Measurements from ENCODE around the gene RAC3.
A peak's percentile ranks its signal among the peaks of the same experiment; 100 is the strongest.

The RAC3 gene

DNA sequence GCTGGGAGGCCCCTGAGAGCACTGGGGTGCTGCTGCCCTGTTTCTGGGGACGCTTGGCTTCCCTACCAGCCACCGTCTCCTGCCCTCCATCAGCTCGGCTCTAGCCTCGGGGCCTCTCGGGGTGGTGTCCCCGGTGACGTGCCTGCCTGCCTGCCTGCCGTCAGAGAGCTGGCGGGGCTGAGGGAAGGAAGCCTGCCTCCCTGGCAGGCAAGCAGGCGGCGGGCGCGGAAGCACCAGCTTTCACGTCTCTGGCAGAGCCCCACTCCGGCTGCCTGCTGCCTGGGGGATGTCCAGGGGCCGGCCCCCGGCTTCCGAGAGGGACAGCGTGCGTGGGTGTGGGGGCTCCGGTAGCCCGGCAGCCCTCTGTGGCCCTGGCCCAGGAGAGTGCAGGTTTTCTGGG lies 18.1 kb upstream of the RAC3 start:
- DNase-seq: peak in 7 of 14 donors; percentile 6 to 65 (median 28)

DNA sequence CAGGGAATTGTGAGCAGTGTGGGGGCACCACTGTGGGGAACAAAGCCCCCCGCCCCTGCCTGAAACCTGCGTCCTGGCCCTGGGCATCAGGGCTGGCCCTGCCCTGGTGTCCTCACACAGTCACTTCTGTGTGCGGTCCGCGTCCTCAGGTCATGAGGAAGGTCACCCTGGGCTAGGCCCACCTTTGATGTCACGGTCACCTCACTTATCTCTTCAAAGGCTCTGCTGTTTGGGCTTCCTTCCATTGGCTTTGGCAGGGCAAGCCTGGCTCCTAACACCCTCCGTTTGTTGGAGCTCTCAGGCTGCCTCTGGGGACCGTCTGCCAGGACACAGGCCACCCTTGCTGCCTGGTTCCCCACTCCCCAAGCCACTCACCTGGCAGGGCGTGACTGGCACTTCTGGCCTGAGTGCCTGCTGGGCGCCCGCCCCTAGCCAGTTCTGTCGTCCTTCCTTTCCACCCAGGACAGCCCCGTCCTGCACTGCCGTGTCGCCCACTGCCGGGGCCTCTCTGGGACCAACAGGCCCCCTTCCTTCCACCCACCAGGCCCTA lies 17.6 kb upstream of the RAC3 start:
- DNase-seq: no peak

DNA sequence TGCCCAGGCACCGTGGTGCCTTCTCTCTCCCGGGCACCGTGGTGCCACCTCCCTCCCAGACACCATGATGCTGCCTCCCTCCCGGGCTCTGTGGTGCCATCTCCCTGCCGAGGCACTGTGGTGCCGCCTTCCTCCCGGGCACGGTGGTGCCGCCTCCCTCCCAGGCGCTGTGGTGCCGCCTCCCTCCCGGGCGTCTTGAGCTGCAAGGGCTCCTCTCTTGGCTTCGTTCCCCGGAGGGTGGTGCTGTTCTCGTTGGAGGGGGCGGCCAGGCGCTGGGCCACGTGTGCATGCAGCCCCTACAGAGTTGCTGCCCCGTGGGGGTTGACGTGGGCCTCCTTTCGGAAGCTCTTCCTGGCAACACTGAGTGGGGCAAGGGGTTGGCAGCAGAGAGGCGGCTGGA lies 17.0 kb upstream of the RAC3 start:
- DNase-seq: peak in 1 of 14 donors; percentile 16

- DNase-seq: no peak
Measured at GRCh38 chr17:82014971-82015310, 16.5 kb upstream of the RAC3 start.

GRCh38 chr17:82015311-82015971 lies 16.0 kb upstream of the RAC3 start:
- no peak for DNase-seq

- no peak for DNase-seq
Measured at GRCh38 chr17:82016061-82016874, 15.2 kb upstream of the RAC3 start.

DNA sequence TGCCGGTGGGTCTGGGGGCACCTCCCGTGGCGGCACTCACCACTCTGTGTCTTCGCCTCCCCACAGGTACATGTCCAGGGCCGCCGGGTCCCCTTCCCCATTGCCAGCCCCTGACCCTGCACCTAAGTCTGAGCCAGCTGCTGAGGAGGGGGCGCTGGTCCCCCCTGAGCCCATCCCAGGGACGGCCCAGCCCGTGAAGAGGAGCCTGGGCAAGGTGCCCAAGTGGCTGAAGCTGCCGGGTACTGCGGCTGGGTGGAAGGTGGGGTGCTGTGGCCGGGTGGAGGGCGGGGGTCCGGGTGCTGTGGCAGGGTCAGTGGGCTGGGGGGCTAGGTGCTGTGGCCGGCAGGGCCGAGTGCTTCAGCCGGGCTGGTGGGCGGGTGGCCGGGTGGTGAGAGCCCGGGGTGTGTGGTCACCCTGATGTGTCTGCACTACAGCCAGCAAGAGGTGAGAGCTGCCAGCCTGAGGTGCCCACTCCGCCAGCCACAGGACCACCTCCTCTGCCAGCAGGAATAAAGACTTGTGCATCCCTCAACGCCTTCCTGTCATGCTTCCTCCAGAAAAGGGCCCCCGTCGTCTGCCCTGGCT lies 14.5 kb upstream of the RAC3 start:
- DNase-seq: no peak

DNA sequence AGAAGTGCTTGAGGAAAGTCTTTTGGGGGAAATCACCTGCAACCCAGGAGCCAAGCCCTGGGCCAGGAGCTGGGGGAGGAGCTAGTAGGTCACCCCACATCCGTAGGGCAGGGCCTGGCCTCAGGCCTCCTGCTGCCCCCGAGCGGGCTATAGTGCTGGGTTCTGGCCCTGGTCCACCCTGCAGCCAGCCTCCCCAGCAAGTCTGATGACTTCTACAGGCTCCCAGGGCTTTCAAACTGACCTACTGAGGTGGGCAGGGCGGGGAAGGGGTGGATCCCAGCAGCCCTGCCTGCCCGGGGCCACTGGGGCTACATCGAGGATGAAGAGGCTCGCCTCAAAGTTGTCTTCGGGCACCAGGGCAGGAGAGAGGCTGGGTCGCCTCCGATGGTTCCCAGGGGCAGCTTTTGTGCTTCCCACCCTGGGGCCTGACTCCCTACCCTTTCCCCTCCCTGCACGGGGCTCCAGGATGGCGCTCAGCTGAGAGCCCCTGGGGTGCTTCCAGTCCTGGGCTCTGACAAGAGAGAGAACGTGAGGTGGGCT lies 13.8 kb upstream of the RAC3 start:
- DNase-seq: no peak

DNA sequence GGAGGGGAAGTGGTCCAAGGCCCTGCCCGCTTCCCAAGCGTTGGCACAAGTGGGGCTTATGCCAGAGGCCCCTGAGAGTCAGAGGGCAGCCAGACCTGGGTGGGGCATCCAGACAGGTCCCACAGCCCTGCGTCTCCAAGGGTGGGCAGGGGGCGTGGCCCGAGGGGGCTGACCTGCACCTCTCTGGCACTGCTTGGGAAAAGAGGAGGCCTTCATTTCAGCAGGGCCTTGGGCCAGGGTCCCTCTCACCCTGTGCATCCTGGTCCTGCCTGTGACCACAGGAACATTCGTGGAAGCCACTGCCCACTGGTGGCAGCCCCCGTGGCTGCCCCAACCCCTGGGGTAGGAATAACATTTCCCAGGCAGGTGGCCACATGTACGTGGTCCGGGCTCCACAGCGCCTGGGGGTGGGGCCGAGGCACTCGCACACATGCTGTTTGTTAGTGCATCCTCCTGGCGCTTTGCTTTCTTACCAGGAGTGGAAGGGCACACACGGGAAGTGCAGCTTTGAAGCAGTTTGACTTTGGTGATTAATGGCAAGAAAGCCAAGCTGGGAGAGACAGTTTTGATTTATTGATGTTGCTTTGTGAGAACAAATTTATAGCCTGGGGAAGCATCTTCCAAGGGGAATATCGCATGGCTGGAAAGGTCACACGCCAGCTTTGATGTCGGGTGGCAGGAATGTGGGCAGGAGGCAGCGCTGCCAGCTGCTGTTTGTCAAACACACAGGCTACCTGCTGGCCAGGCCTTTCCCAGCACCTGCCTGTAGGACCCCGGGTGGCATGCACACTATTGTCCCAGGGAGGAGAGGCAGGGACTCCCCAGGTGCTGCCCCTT lies 13.1 kb upstream of the RAC3 start:
- no peak for DNase-seq

DNA sequence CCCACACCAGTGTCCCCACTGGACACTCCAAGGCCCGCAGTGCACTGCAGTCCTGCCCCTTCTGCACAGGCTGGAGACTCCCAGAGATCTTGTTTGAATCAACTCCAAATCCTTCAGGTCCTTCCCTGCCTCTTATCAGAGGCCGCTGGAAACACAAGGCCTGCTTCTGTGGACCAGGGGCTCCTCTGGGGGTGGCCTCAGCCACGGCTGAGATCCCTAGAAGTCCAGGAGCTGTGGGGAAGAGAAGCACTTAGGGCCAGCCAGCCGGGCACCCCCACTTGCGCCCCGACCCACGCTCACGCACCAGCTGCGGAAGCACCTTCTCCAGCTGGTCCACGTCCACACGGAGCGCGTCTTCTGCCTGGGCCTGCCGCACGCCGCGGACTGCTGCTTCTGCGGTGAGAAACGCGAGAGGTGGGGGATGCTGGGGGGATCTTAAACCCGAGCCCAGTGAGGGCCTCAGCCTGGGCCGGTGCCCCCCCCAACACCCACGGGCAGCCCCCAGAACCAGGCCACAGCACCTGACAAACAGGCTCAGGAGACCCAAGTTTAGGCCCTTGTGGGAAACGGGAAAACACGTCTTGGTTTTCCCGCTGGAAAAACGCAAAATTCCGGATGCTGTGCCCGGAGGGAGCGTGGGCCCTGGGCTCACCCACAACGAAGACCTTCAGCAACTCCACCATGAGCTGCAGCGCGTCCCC lies 12.3 kb upstream of the RAC3 start:
- DNase-seq: no peak

- peak in 3 of 14 donors; percentile 11 to 42 (median 17) for DNase-seq
Measured at GRCh38 chr17:82019690-82020571, 11.5 kb upstream of the RAC3 start.

GRCh38 chr17:82020572-82021106 lies 10.8 kb upstream of the RAC3 start:
- DNase-seq: peak in 1 of 14 donors; percentile 50

- peak in 13 of 14 donors; percentile 8 to 58 (median 35) for DNase-seq
Measured at GRCh38 chr17:82021107-82021899, 10.2 kb upstream of the RAC3 start.

GRCh38 chr17:82021900-82022309 lies 9.6 kb upstream of the RAC3 start:
- no peak for DNase-seq

- DNase-seq: no peak
Measured at GRCh38 chr17:82022310-82022980, 9.0 kb upstream of the RAC3 start, which contains the start of gene CENPX. TSS of gene CENPX (minus strand) at chr17:82022878. CDS start at chr17:82022861, 17 bp downstream.

DNA sequence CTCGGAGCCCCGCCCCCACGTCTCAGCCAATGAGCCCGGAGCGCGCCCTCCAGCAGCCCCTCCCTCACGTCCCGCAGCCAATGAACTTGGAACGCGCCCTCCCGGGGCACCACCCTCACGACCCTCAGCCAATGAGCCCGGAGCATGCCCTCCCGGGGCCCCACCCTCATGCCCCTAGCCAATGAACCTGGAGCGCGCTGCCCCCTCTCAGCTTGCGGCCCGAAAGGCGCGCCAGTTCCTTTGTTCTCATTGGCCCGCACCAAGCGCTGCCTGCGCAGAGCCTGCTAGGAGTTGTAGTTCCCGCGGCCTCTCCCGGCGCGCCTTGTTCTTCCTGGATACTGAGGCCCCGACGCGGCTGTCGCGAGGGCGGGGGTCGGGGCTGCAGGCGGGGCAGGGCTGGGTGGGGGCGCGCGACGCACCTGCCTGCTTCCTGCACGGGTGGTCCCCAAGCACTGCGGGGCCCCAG lies 8.5 kb upstream of the RAC3 start, which contains the start of gene LRRC45:
Gene LRRC45, plus strand, starts transcription at position 325 of the 466 bp plus-strand sequence. CDS start 339 bp downstream, outside the sequence.
- DNase-seq: peak; percentile 97 to 100 (median 99)

DNA sequence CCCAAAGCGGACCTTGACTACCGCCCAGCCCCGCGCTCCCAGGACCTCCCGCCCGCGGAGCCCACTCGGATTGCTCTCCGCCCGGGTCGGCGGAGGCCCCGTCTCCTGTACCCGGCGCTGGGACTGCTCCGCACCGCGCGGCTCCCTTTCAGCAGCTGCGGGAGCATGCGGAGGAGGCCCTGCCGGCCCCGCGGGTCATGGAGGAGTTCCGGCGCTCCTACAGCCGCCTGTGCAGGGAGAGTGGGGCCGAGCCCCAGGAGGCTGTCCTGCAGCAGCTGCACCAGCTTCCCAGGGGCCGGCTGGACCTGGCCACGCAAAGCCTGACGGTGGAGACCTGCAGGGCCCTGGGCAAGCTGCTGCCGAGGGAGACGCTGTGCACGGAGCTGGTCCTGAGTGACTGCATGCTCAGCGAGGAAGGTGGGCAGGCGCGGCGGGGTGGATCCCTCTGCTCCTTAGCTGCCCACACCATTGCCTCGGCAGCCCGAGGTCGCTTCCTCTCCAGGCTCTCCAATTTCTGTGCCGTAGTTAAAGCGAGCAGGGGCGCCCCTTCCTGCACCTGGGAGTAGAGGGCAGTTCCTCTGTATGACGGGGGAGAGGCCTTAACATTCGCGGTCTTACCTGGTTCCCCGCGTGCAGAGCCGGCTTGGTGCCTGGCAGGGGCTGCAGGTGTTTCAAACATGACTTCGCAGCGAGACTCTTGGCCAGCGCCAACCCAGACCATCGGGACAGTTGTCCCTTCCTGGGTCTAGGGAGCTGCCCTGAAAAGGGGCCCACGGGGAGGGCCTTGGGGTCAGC lies 7.8 kb upstream of the RAC3 start:
- DNase-seq: peak in 1 of 14 donors; percentile 41
